HEK293 (cell line): Measurements from ENCODE around the gene MALRD1.

ENCODE experiments used
- CTCF ChIA-PET: fragments of 350-600 bp; formaldehyde crosslinking; extraction: SDS; loops from one replicate; lab custom pipeline; 2021; ENCODE audit warnings: antibody characterized with exemption; lab: Yijun Ruan, JAX
- POLR2A ChIA-PET: fragments of 300-600 bp; formaldehyde crosslinking; extraction: SDS; loops from one replicate; lab custom pipeline; 2020; ENCODE audit warnings: antibody characterized with exemption, inconsistent platforms; lab: Yijun Ruan, JAX
- H3K27ac ChIP-seq: fragments of 200-500 bp; sonication (Bioruptor generic); 2 replicates; pipeline ENCODE4 v1.5.1; 2014; ENCODE audit warnings: low read depth, low read length, control low read depth, inconsistent platforms; ENCODE audit errors: extremely low read depth
- H3K36me3 ChIP-seq, 2 experiments: fragments of 200-500 bp in 1 of 2; sonication (Bioruptor generic) in 1 of 2; 1 replicate in 1 of 2; 2 replicates in 1 of 2; pipeline ENCODE4 v1.5.1; 2014 to 2017; ENCODE audit warnings: inconsistent platforms in 2 of 2, low read length in 2 of 2; ENCODE audit not compliant: control insufficient read depth in 2 of 2, insufficient read depth in 1 of 2
- H3K4me1 ChIP-seq: fragments of 200-500 bp; sonication (Bioruptor generic); 2 replicates; pipeline ENCODE4 v1.5.1; 2014; ENCODE audit warnings: mild to moderate bottlenecking, low read length, inconsistent platforms; ENCODE audit not compliant: control insufficient read depth, insufficient read depth
- H3K4me3 ChIP-seq: 2 replicates; pipeline ENCODE4 v1.5.1; 2011; ENCODE audit warnings: low read depth, mild to moderate bottlenecking, control low read depth, low read length, moderate library complexity
- H3K9me3 ChIP-seq: fragments of 200-500 bp; sonication (Bioruptor generic); 2 replicates; pipeline ENCODE4 v1.5.1; 2014; ENCODE audit warnings: low read depth, low read length, inconsistent platforms; ENCODE audit not compliant: control insufficient read depth, insufficient read depth
- GFI1B ChIP-seq: fragments of 450-650 bp; formaldehyde crosslinking; IDR thresholded peaks from 2 replicates; pipeline ENCODE4 v1.5.1; 2016; ENCODE audit warnings: missing biosample characterization, missing genetic modification characterization
- GLIS2 ChIP-seq: fragments of 450-650 bp; formaldehyde crosslinking; IDR thresholded peaks from 2 replicates; pipeline ENCODE4 v1.5.1; 2016; ENCODE audit warnings: missing biosample characterization, missing genetic modification characterization
- KLF17 ChIP-seq: fragments of 450-650 bp; formaldehyde crosslinking; IDR thresholded peaks from 2 replicates; pipeline ENCODE4 v1.5.1; 2016; ENCODE audit warnings: missing biosample characterization, missing genetic modification characterization
- PBX3 ChIP-seq: sonication (generic); formaldehyde crosslinking; IDR thresholded peaks from 2 replicates; pipeline ENCODE4 v1.8.1; 2022; ENCODE audit warnings: mild to moderate bottlenecking, moderate library complexity, missing genetic modification reagents
- RBAK ChIP-seq: fragments of 450-650 bp; formaldehyde crosslinking; IDR thresholded peaks from 2 replicates; pipeline ENCODE4 v1.5.1; 2016; ENCODE audit warnings: missing biosample characterization, missing genetic modification characterization
- SP2 ChIP-seq: fragments of 450-650 bp; formaldehyde crosslinking; IDR thresholded peaks from 2 replicates; pipeline ENCODE4 v1.5.1; 2016; ENCODE audit warnings: missing biosample characterization, missing genetic modification characterization
- TRIM28 ChIP-seq: IDR thresholded peaks from 2 replicates; pipeline ENCODE4 v1.6.1; 2011; ENCODE audit warnings: low read length, control low read depth, borderline replicate concordance
- ZBTB21 ChIP-seq: fragments of 450-650 bp; formaldehyde crosslinking; IDR thresholded peaks from 2 replicates; pipeline ENCODE4 v1.5.1; 2017; ENCODE audit warnings: missing biosample characterization, missing genetic modification characterization
- ZEB2 ChIP-seq: fragments of 450-650 bp; formaldehyde crosslinking; IDR thresholded peaks from 2 replicates; pipeline ENCODE4 v1.5.1; 2016; ENCODE audit warnings: missing biosample characterization, missing genetic modification characterization
- ZNF121 ChIP-seq: fragments of 450-650 bp; formaldehyde crosslinking; IDR thresholded peaks from 2 replicates; pipeline ENCODE4 v1.5.1; 2016; ENCODE audit warnings: missing biosample characterization, missing genetic modification characterization
- ZNF16 ChIP-seq: fragments of 450-650 bp; formaldehyde crosslinking; IDR thresholded peaks from 2 replicates; pipeline ENCODE4 v1.5.1; 2016; ENCODE audit warnings: low read depth, missing biosample characterization, missing genetic modification characterization
- ZNF18 ChIP-seq: fragments of 450-650 bp; formaldehyde crosslinking; IDR thresholded peaks from 2 replicates; pipeline ENCODE4 v1.5.1; 2016; ENCODE audit warnings: missing biosample characterization, missing genetic modification characterization
- ZNF239 ChIP-seq: fragments of 450-650 bp; formaldehyde crosslinking; IDR thresholded peaks from 2 replicates; pipeline ENCODE4 v1.5.1; 2016; ENCODE audit warnings: missing biosample characterization, missing genetic modification characterization
- ZNF24 ChIP-seq: fragments of 450-650 bp; formaldehyde crosslinking; IDR thresholded peaks from 2 replicates; pipeline ENCODE4 v1.5.1; 2016; ENCODE audit warnings: missing biosample characterization, missing genetic modification characterization
- ZNF248 ChIP-seq: fragments of 450-650 bp; formaldehyde crosslinking; IDR thresholded peaks from 2 replicates; pipeline ENCODE4 v1.5.1; 2017; ENCODE audit warnings: missing biosample characterization, missing genetic modification characterization
- ZNF266 ChIP-seq: fragments of 450-650 bp; formaldehyde crosslinking; IDR thresholded peaks from 2 replicates; pipeline ENCODE4 v1.5.1; 2016; ENCODE audit warnings: missing biosample characterization, missing genetic modification characterization, low read depth
- ZNF280C ChIP-seq: fragments of 450-650 bp; formaldehyde crosslinking; IDR thresholded peaks from 2 replicates; pipeline ENCODE4 v1.5.1; 2016; ENCODE audit warnings: missing biosample characterization, missing genetic modification characterization
- ZNF362 ChIP-seq: fragments of 450-650 bp; formaldehyde crosslinking; IDR thresholded peaks from 2 replicates; pipeline ENCODE4 v1.5.1; 2016; ENCODE audit warnings: missing biosample characterization, missing genetic modification characterization
- ZNF549 ChIP-seq: fragments of 450-650 bp; IDR thresholded peaks from 2 replicates; pipeline ENCODE4 v1.5.1; 2018; ENCODE audit warnings: missing biosample characterization, missing genetic modification characterization, mild to moderate bottlenecking, inconsistent platforms, moderate library complexity
- ZNF561 ChIP-seq: fragments of 450-650 bp; IDR thresholded peaks from 2 replicates; pipeline ENCODE4 v1.5.1; 2018; ENCODE audit warnings: missing biosample characterization, missing genetic modification characterization, borderline replicate concordance
- ZNF585B ChIP-seq: fragments of 450-650 bp; formaldehyde crosslinking; IDR thresholded peaks from 2 replicates; pipeline ENCODE4 v1.5.1; 2016; ENCODE audit warnings: missing biosample characterization, missing genetic modification characterization
- ZNF600 ChIP-seq: fragments of 450-650 bp; formaldehyde crosslinking; IDR thresholded peaks from 2 replicates; pipeline ENCODE4 v1.5.1; 2016; ENCODE audit warnings: missing biosample characterization, missing genetic modification characterization
- ZNF654 ChIP-seq: fragments of 450-650 bp; formaldehyde crosslinking; IDR thresholded peaks from 2 replicates; pipeline ENCODE4 v1.5.1; 2016; ENCODE audit warnings: low read depth, missing biosample characterization, missing genetic modification characterization
- ZNF658 ChIP-seq: fragments of 450-650 bp; formaldehyde crosslinking; IDR thresholded peaks from 2 replicates; pipeline ENCODE4; 2016; ENCODE audit warnings: missing biosample characterization, missing genetic modification characterization
- ZNF660 ChIP-seq: fragments of 450-650 bp; IDR thresholded peaks from 2 replicates; pipeline ENCODE4 v1.5.1; 2018; ENCODE audit warnings: missing biosample characterization, mild to moderate bottlenecking, missing genetic modification characterization
- ZNF768 ChIP-seq: fragments of 450-650 bp; formaldehyde crosslinking; IDR thresholded peaks from 2 replicates; pipeline ENCODE4 v1.5.1; 2018; ENCODE audit warnings: missing biosample characterization, mild to moderate bottlenecking, missing genetic modification characterization
- ZNF791 ChIP-seq: fragments of 450-650 bp; formaldehyde crosslinking; IDR thresholded peaks from 2 replicates; pipeline ENCODE4 v1.5.1; 2016; ENCODE audit warnings: missing biosample characterization, missing genetic modification characterization
- ZNF830 ChIP-seq: fragments of 450-650 bp; IDR thresholded peaks from 2 replicates; pipeline ENCODE4 v1.5.0; 2018; ENCODE audit warnings: missing biosample characterization, missing genetic modification characterization, low read depth, mild to moderate bottlenecking, moderate library complexity

MALRD1 gene

GRCh38 chr10:19178675-19179074 is 130.1 kb downstream of the MALRD1 start:
- POLR2A ChIA-PET, result no interaction called here
- no peak overlapping the region for H3K27ac ChIP-seq
- no peak overlapping the region for H3K4me3 ChIP-seq
- CTCF ChIA-PET, result interaction anchor here (0.5 kb wide), 1 partner anchor 26 kb away, joined by 3 read pairs; no protein-coding TSS in a partner anchor
- no peaks in the 10 kb centered on the region for H3K4me1 ChIP-seq
- H3K9me3 ChIP-seq, result no peaks in the 10 kb centered on the region
- no peak for TF ChIP-seq ZNF660 (tag by site-specific recombination)
- TF ChIP-seq ZBTB21, result no peak
- no peak for TF ChIP-seq ZNF654
- no peak for TF ChIP-seq ZNF16
- TF ChIP-seq TRIM28, result no peak
- no peak for TF ChIP-seq ZEB2 (tag by site-specific recombination)
- TF ChIP-seq ZNF791 (tag by site-specific recombination), result no peak
- no peak for TF ChIP-seq ZNF768
- no peak for TF ChIP-seq ZNF239 (tag by site-specific recombination)
- no peak for TF ChIP-seq ZNF830 (tag by site-specific recombination)
- no peak for TF ChIP-seq ZNF18 (tag by site-specific recombination)
- TF ChIP-seq KLF17 (tag by site-specific recombination), result no peak
- TF ChIP-seq PBX3 (CRISPR knock-in tag), result no peak
- no peak for TF ChIP-seq RBAK (tag by site-specific recombination)
- no peak for TF ChIP-seq SP2
- H3K36me3 ChIP-seq, result no peaks in the 10 kb centered on the region

GRCh38 chr10:19184891-19185290 is 136.3 kb downstream of the MALRD1 start:
- TF ChIP-seq ZNF266 (no peak), ZNF362 (tag by site-specific recombination) (no peak), ZNF561 (tag by site-specific recombination) (no peak), ZNF600 (tag by site-specific recombination) (no peak), ZNF549 (tag by site-specific recombination) (no peak), ZNF121 (tag by site-specific recombination) (no peak), ZNF24 (tag by site-specific recombination) (no peak), PBX3 (CRISPR knock-in tag) (no peak), ZNF658 (tag by site-specific recombination) (no peak), ZNF280C (tag by site-specific recombination) (no peak), ZEB2 (tag by site-specific recombination) (no peak), ZNF660 (tag by site-specific recombination) (no peak), ZNF585B (no peak), ZNF248 (no peak), GFI1B (tag by site-specific recombination) (no peak), GLIS2 (tag by site-specific recombination) (no peak), ZNF791 (tag by site-specific recombination) (no peak)
- H3K36me3 ChIP-seq, result no peaks in the 10 kb centered on the region
- no peak overlapping the region for H3K4me3 ChIP-seq
- H3K27ac ChIP-seq, result no peak overlapping the region
- ChIA-PET CTCF (no interaction called here), POLR2A (no interaction called here)
- H3K4me1 ChIP-seq, result no peaks in the 10 kb centered on the region
- H3K9me3 ChIP-seq, result no peaks in the 10 kb centered on the region; the same call in 1 of the 2 replicates
